Stomach smooth muscle (tissue), 2 donors: Measurements from ENCODE around the gene PHOSPHO1.
"Not testable (repeated sequence)": the region's sequence is repeated elsewhere in the genome, so short reads cannot be mapped to it uniquely, and the experiment has no call there.

Experiments
- H3K27ac ChIP-seq: one replicate; pipeline ENCODE4 v1.7.0; 2013; ENCODE audit warnings: mild to moderate bottlenecking, low read length, inconsistent platforms
- H3K27me3 ChIP-seq, 2 donors: one replicate each; pipeline ENCODE4 v1.7.0; 2013; ENCODE audit warnings: low read length in 2 of 2; ENCODE audit not compliant: insufficient read depth in 2 of 2, control insufficient read depth in 1 of 2
- H3K36me3 ChIP-seq, 2 donors: one replicate each; pipeline ENCODE4 v1.7.0; 2013; ENCODE audit warnings: low read length in 2 of 2; ENCODE audit not compliant: control insufficient read depth in 2 of 2, insufficient read depth in 2 of 2
- H3K4me1 ChIP-seq: one replicate; pipeline ENCODE4 v1.7.0; 2013; ENCODE audit warnings: low read length; ENCODE audit not compliant: control insufficient read depth, insufficient read depth
- H3K4me3 ChIP-seq, 2 donors: one replicate each; pipeline ENCODE4 v1.7.0; 2013; ENCODE audit warnings: low read length in 2 of 2
- H3K9ac ChIP-seq, 2 donors: one replicate each; pipeline ENCODE4 v1.7.0; 2013; ENCODE audit warnings: low read length in 2 of 2, mild to moderate bottlenecking in 1 of 2
- H3K9me3 ChIP-seq, 2 donors: one replicate each; pipeline ENCODE4 v1.7.0; 2013; ENCODE audit warnings: low read length in 2 of 2; ENCODE audit not compliant: control insufficient read depth in 2 of 2
- donor health status: healthy.
- donor health status: Pancreatic carcinoma.

PHOSPHO1 gene

DNA sequence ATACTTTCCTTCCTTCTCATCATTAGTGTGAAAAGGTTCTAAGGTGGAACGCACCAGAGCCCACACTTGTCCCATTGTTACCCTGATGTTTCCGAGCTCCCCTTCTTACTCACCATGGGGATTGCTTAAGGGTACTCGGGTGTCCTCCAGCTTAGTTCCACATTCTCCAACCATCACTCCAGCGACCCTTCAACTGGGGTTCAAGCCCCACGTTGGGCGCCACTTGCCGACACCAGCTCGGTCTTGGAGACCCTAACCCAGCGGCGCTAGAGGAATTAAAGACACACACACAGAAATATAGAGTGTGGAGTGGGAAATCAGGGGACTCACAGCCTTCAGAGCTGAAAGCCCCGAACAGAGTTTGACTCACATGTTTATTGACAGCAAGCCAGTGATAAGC, 54.6 kb downstream of the PHOSPHO1 start:
- not testable (repeated sequence) for H3K27me3 ChIP-seq, H3K4me1 ChIP-seq, H3K27ac ChIP-seq, H3K4me3 ChIP-seq, H3K36me3 ChIP-seq, H3K9ac ChIP-seq
- H3K9me3 ChIP-seq: peaks cover 11 to 21% of the 10 kb centered on the region in 2 donors
